Loucy (cell line): ENCODE data around the gene CTNNA2.
"Not testable (repeated sequence)": the region's sequence is repeated elsewhere in the genome, so short reads cannot be mapped to it uniquely, and the experiment has no call there.

Experiments
- H2AFZ ChIP-seq: fragments of 200-600 bp; sonication (generic); 2 replicates; pipeline ENCODE4 v1.6.0; 2016; ENCODE audit warnings: antibody characterized with exemption, mild to moderate bottlenecking, low read length, moderate library complexity
- H3F3A ChIP-seq: fragments of 200-600 bp; 2 replicates; pipeline ENCODE4 v1.6.0; 2016; ENCODE audit warnings: antibody characterized with exemption, low read depth, mild to moderate bottlenecking
- H3K27me3 ChIP-seq: fragments of 200-600 bp; sonication (generic); 2 replicates; pipeline ENCODE4 v1.6.1; 2014; ENCODE audit warnings: low read length, mild to moderate bottlenecking; ENCODE audit not compliant: insufficient read depth, poor library complexity, severe bottlenecking
- H3K36me3 ChIP-seq: fragments of 200-600 bp; sonication (generic); 2 replicates; pipeline ENCODE4 v1.6.1; 2016; ENCODE audit warnings: low read length; ENCODE audit not compliant: insufficient read depth
- H3K4me1 ChIP-seq: fragments of 200-600 bp; sonication (generic); 2 replicates; pipeline ENCODE4 v1.5.1; 2014; ENCODE audit warnings: low read length, mild to moderate bottlenecking; ENCODE audit not compliant: insufficient read depth, poor library complexity, severe bottlenecking
- H3K4me2 ChIP-seq: fragments of 200-600 bp; sonication (generic); 2 replicates; pipeline ENCODE4 v1.6.0; 2014; ENCODE audit warnings: antibody characterized with exemption, low read length, low read depth, mild to moderate bottlenecking; ENCODE audit not compliant: poor library complexity, severe bottlenecking
- H3K4me3 ChIP-seq: fragments of 200-600 bp; sonication (generic); 2 replicates; pipeline ENCODE4 v1.5.1; 2014; ENCODE audit warnings: low read length, mild to moderate bottlenecking, mixed read lengths; ENCODE audit not compliant: poor library complexity, severe bottlenecking
- H3K79me2 ChIP-seq: fragments of 200-600 bp; sonication (generic); 2 replicates; pipeline ENCODE4 v1.6.1; 2014; ENCODE audit warnings: low read length; ENCODE audit not compliant: insufficient read depth
- H3K9ac ChIP-seq: fragments of 200-600 bp; sonication (generic); 2 replicates; pipeline ENCODE4 v1.6.0; 2014; ENCODE audit warnings: mild to moderate bottlenecking, low read depth, low read length, moderate library complexity; ENCODE audit not compliant: poor library complexity, severe bottlenecking
- H3K9me2 ChIP-seq: fragments of 200-600 bp; sonication (generic); replicated peaks from 2 replicates; pipeline ENCODE4 v1.6.1; 2016; ENCODE audit warnings: low read depth, low read length, mixed read lengths
- H3K9me3 ChIP-seq: fragments of 200-600 bp; sonication (generic); 2 replicates; pipeline ENCODE4 v1.6.1; 2014; ENCODE audit warnings: mild to moderate bottlenecking, antibody characterized with exemption, low read length, low read depth; ENCODE audit not compliant: insufficient read depth
- H4K20me1 ChIP-seq: fragments of 200-600 bp; sonication (generic); 2 replicates; pipeline ENCODE4 v1.6.0; 2014; ENCODE audit warnings: antibody characterized with exemption, low read length, mild to moderate bottlenecking; ENCODE audit not compliant: insufficient read depth, poor library complexity, severe bottlenecking
- CTCF ChIP-seq: fragments of 200-600 bp; sonication (generic); conservative IDR thresholded peaks from 2 replicates; pipeline ENCODE4 v1.5.1; 2014; ENCODE audit warnings: mild to moderate bottlenecking, antibody characterized with exemption, low read length
- EZH2phosphoT487 ChIP-seq: fragments of 200-600 bp; IDR thresholded peaks from 2 replicates; pipeline ENCODE4 v1.6.1; 2018; ENCODE audit warnings: antibody characterized with exemption, mild to moderate bottlenecking, moderate library complexity, borderline replicate concordance

CTNNA2 gene

GRCh38 chr2:80198042-80198441 lies 685.2 kb downstream of the CTNNA2 start:
- H3K9ac ChIP-seq: no peak overlapping the region
- no peaks in the 10 kb centered on the region for H3F3A ChIP-seq
- no peak overlapping the region for H2AFZ ChIP-seq
- no peaks in the 10 kb centered on the region for H3K79me2 ChIP-seq
- H3K9me3 ChIP-seq: no peaks in the 10 kb centered on the region; the same call in 1 of the 2 replicates
- no peaks in the 10 kb centered on the region for H3K4me1 ChIP-seq
- TF ChIP-seq EZH2phosphoT487 (no peak), CTCF (no peak)
- H3K4me3 ChIP-seq: no peak overlapping the region
- no peaks in the 10 kb centered on the region for H3K36me3 ChIP-seq
- H3K27me3 ChIP-seq: no peaks in the 10 kb centered on the region
- no peak overlapping the region for H3K4me2 ChIP-seq
- H3K9me2 ChIP-seq: no peaks in the 10 kb centered on the region
- H4K20me1 ChIP-seq: no peaks in the 10 kb centered on the region

GRCh38 chr2:80199504-80199903 lies 686.7 kb downstream of the CTNNA2 start:
- H3F3A ChIP-seq: no peaks in the 10 kb centered on the region
- H4K20me1 ChIP-seq: no peaks in the 10 kb centered on the region
- no peaks in the 10 kb centered on the region for H3K4me1 ChIP-seq
- no peaks in the 10 kb centered on the region for H3K27me3 ChIP-seq
- no peak overlapping the region for H3K9ac ChIP-seq
- H3K9me3 ChIP-seq: no peaks in the 10 kb centered on the region; the same call in 1 of the 2 replicates
- H3K4me2 ChIP-seq: no peak overlapping the region
- H3K4me3 ChIP-seq: no peak overlapping the region
- H2AFZ ChIP-seq: no peak overlapping the region
- H3K9me2 ChIP-seq: no peaks in the 10 kb centered on the region
- no peaks in the 10 kb centered on the region for H3K79me2 ChIP-seq
- no peaks in the 10 kb centered on the region for H3K36me3 ChIP-seq
- TF ChIP-seq CTCF (no peak), EZH2phosphoT487 (no peak)

GRCh38 chr2:80203929-80204328 lies 691.1 kb downstream of the CTNNA2 start:
- H3K9me2 ChIP-seq, H3K4me3 ChIP-seq, H3K27me3 ChIP-seq: not testable (repeated sequence)

GRCh38 chr2:80205498-80205897 lies 692.6 kb downstream of the CTNNA2 start:
- TF ChIP-seq CTCF (no peak), EZH2phosphoT487 (no peak)
- Histone ChIP-seq H3K36me3 (no peaks in the 10 kb centered on the region), H3K9me2 (no peaks in the 10 kb centered on the region)

More at GRCh38 chr2:80203929-80204328, 691.1 kb downstream of the CTNNA2 start:
- H3K9ac ChIP-seq, H3K36me3 ChIP-seq, H3K9me3 ChIP-seq, H4K20me1 ChIP-seq, H3F3A ChIP-seq, H3K4me1 ChIP-seq, H2AFZ ChIP-seq, H3K79me2 ChIP-seq, H3K4me2 ChIP-seq: not testable (repeated sequence)

More at GRCh38 chr2:80205498-80205897, 692.6 kb downstream of the CTNNA2 start:
- no peaks in the 10 kb centered on the region; the same call in 1 of the 2 replicates for H3K9me3 ChIP-seq
- no peak overlapping the region for H3K9ac ChIP-seq
- H3K4me3 ChIP-seq: no peak overlapping the region
- no peaks in the 10 kb centered on the region for H3F3A ChIP-seq
- H3K4me1 ChIP-seq: no peaks in the 10 kb centered on the region
- no peaks in the 10 kb centered on the region for H4K20me1 ChIP-seq
- no peaks in the 10 kb centered on the region for H3K79me2 ChIP-seq
- H3K4me2 ChIP-seq: no peak overlapping the region
- H3K27me3 ChIP-seq: no peaks in the 10 kb centered on the region
- no peak overlapping the region for H2AFZ ChIP-seq
